Transverse colon (tissue), 4 donors: Measurements from ENCODE around the gene NABP1. TPM values are rescaled to one million over a fixed set of nuclear protein-coding genes. Genes with fewer than 3 reads are reported as not detected.

Source experiments
- DNase-seq: peaks from one replicate; pipeline ENCODE4 v3.0.0-alpha.2; 2019
- H3K27ac ChIP-seq, 4 donors: fragments of 200-600 bp; sonication (generic); 2 replicates each; pipeline ENCODE4 v1.5.1; 2016 to 2018; ENCODE audit warnings: inconsistent platforms in 4 of 4
- H3K27me3 ChIP-seq: fragments of 200-600 bp; sonication (generic); 2 replicates; pipeline ENCODE4 v1.5.1; 2017; ENCODE audit warnings: inconsistent platforms
- H3K36me3 ChIP-seq, 4 donors: fragments of 200-600 bp; sonication (generic); 2 replicates each; pipeline ENCODE4 v1.5.1; 2017 to 2019; ENCODE audit warnings: inconsistent platforms in 4 of 4
- H3K4me1 ChIP-seq, 4 donors: fragments of 200-600 bp; sonication (generic); 2 replicates each; pipeline ENCODE4 v1.5.1; 2017 to 2020; ENCODE audit warnings: inconsistent platforms in 4 of 4
- H3K4me3 ChIP-seq, 4 donors: fragments of 200-600 bp; sonication (generic); 1 replicate in 1 of 4; 2 replicates in 3 of 4; pipeline versions ENCODE4 v1.5.1 to v1.6.1; 2017 to 2019; ENCODE audit warnings: inconsistent platforms in 4 of 4
- H3K9me3 ChIP-seq, 2 donors: fragments of 200-600 bp; sonication (generic); 2 replicates each; pipeline ENCODE4 v1.5.1; 2017 to 2019; ENCODE audit warnings: inconsistent platforms in 2 of 2
- EP300 ChIP-seq: sonication (generic); formaldehyde crosslinking; IDR thresholded peaks from one replicate; pipeline ENCODE4 v1.6.1; 2017; ENCODE audit warnings: antibody characterized with exemption, low read depth
- POLR2A ChIP-seq: fragments of 450-650 bp; IDR thresholded peaks from one replicate; pipeline ENCODE4 v1.6.1; 2016; ENCODE audit warnings: antibody characterized with exemption, mild to moderate bottlenecking, moderate library complexity
- POLR2AphosphoS5 ChIP-seq, 3 donors: sonication (generic); formaldehyde crosslinking; IDR thresholded peaks; one replicate each; pipeline ENCODE4 v1.6.1; 2016; ENCODE audit warnings: antibody characterized with exemption in 3 of 3
- WGBS, 2 donors: methylation state at CpG; one replicate each; pipeline ENCODE4 v1.1.5; 2018; ENCODE audit warnings: low coverage in 1 of 2; 5-methylcytosine and 5-hydroxymethylcytosine counted together
- in situ Hi-C, 4 donors: fragments of 200-750 bp; cut with MboI; loops; one replicate each; pipeline versions ENCODE4 v1.15.0 to v1.15.1; 2017; ENCODE audit warnings: low sequenced_read_pairs in 3 of 4, low pct_ligation_motif_present in 1 of 4, low pct_unique_long_range_greater_than_20kb in 1 of 4
- intact Hi-C: fragments of 100-400 bp; cut with DNase I; formaldehyde crosslinking; loops from one replicate; pipeline ENCODE4 v1.15.1; 2023; ENCODE audit warnings: low total_unique reads
- total RNA-seq, 4 donors: library from RNA; depleted of rRNA; stranded (reverse); fragments of >200 nt; gene quantifications; one replicate each; pipeline ENCODE4 v1.1.0, GENCODE V29; 2016
- TF ChIP-seq, protein P1 (sequence below), 5 experiments: fragments of 200-600 bp in 3 of 5; fragments of 450-650 bp in 2 of 5; sonication (generic) in 3 of 5; IDR thresholded peaks; 1 replicate in 2 of 5; 2 replicates in 3 of 5; pipeline ENCODE4 v1.5.1; 2016 to 2017; ENCODE audit warnings: antibody characterized with exemption in 5 of 5, inconsistent platforms in 3 of 5, mild to moderate bottlenecking in 2 of 5, moderate library complexity in 1 of 5

Gene NABP1
- total RNA-seq, 4 donors from 2014 or later = 1.00 to 55.6 (median 33.0) TPM

- in situ Hi-C loops = loop anchor here in 3 of 4 donors (10.0 to 25.0 kb wide), 3 partner anchors 121 to 671 kb away; partner anchors contain the start of genes STAT1 (in 1 of the 3) and STAT4 (in 1 of the 3)
- Histone ChIP-seq H3K4me1 (peaks cover 0 to 31% (median 16%) of the 10 kb centered on the region in 4 donors), H3K36me3 (peaks cover 0 to 34% (median 6%) of the 10 kb centered on the region in 4 donors), H3K27me3 (no peaks in the 10 kb centered on the region), H3K4me3 (no peak overlapping the region), H3K9me3 (no peaks in the 10 kb centered on the region), H3K27ac (no peak overlapping the region)
- 79 to 88% methylated on average over 2 of the region's 2 CpGs for WGBS, 2 donors
- DNase-seq = no peak
- intact Hi-C loops = loop anchor here (5.0 kb wide), 1 partner anchor 129 kb away; no protein-coding TSS in a partner anchor
- TF ChIP-seq EP300 (no peak), POLR2AphosphoS5 (IDR thresholded peaks at IDR 0.05) (no peak), POLR2A (no peak)
- TF ChIP-seq, protein P1, sequence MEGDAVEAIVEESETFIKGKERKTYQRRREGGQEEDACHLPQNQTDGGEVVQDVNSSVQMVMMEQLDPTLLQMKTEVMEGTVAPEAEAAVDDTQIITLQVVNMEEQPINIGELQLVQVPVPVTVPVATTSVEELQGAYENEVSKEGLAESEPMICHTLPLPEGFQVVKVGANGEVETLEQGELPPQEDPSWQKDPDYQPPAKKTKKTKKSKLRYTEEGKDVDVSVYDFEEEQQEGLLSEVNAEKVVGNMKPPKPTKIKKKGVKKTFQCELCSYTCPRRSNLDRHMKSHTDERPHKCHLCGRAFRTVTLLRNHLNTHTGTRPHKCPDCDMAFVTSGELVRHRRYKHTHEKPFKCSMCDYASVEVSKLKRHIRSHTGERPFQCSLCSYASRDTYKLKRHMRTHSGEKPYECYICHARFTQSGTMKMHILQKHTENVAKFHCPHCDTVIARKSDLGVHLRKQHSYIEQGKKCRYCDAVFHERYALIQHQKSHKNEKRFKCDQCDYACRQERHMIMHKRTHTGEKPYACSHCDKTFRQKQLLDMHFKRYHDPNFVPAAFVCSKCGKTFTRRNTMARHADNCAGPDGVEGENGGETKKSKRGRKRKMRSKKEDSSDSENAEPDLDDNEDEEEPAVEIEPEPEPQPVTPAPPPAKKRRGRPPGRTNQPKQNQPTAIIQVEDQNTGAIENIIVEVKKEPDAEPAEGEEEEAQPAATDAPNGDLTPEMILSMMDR (IDR thresholded peaks at IDR 0.05) = no peak
These were observed 8.1 kb downstream of the NABP1 start for GRCh38 chr2:191686066-191686465.

DNA sequence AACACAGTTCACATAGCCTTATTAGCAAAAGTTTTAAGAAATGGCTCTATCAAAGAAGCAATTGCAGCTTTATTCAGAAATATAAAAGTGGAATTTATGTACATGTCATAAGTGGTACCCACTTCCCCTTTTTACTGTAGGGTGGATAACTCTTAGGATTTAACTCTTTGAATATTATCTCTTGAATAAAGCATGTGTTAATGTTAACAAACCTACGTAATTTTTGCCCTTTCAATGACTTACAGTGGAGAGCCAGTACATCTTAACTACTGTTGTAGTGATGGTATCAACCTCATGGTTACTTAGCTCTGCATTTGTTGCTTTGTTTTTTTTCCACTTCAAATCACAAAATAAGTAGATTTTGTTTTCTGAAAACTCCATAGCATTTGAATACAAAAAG lies 8.8 kb downstream of the NABP1 start:
- H3K27ac ChIP-seq = no peak overlapping the region
- no peak overlapping the region for H3K4me3 ChIP-seq
- H3K9me3 ChIP-seq = no peaks in the 10 kb centered on the region
- peaks cover under 1% of the 10 kb centered on the region for H3K27me3 ChIP-seq
- intact Hi-C loops (loop anchor here (5.0 kb wide), 1 partner anchor 129 kb away; no protein-coding TSS in a partner anchor), in situ Hi-C loops (loop anchor here in 3 of 4 donors (10.0 to 25.0 kb wide), 3 partner anchors 122 to 672 kb away; partner anchors contain the start of genes STAT1 (in 1 of the 3) and STAT4 (in 1 of the 3))
- H3K36me3 ChIP-seq = peaks cover 0 to 34% (median 6%) of the 10 kb centered on the region in 4 donors
- H3K4me1 ChIP-seq = peaks cover 0 to 24% (median 16%) of the 10 kb centered on the region in 4 donors
- no peak for DNase-seq
- TF ChIP-seq POLR2A (no peak), POLR2AphosphoS5 (IDR thresholded peaks at IDR 0.05) (no peak), EP300 (no peak)
- TF ChIP-seq, protein P1 (IDR thresholded peaks at IDR 0.05) = no peak
- 78 to 83% methylated on average over 1 of the region's 1 CpG for WGBS, 2 donors

DNA sequence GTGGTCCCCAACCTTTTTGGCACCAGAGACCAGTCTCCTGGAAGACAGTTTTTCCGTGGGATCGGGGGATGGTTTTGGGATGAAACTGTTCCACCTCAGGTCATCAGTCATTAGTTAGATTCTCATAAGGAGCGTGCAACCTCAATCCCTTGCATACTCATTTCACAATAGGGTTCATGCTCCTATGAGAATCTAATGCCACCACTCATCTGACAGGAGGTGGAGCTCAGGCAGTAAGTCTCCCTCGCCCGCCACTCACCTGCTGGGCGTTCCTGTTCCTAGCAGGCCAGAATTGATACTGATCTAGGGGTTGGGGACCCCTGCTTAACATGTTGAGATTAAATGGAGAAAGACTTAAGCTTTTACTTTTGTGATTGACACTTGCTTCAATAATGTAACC lies 9.9 kb downstream of the NABP1 start:
- H3K36me3 ChIP-seq = peaks cover 0 to 24% (median 6%) of the 10 kb centered on the region in 4 donors
- in situ Hi-C loops (loop anchor here in 3 of 4 donors (10.0 to 25.0 kb wide), 3 partner anchors 123 to 673 kb away; partner anchors contain the start of genes STAT1 (in 1 of the 3) and STAT4 (in 1 of the 3)), intact Hi-C loops (loop anchor here (5.0 kb wide), 1 partner anchor 131 kb away; no protein-coding TSS in a partner anchor)
- no peaks in the 10 kb centered on the region for H3K9me3 ChIP-seq
- no peak overlapping the region for H3K4me3 ChIP-seq
- peaks cover 5% of the 10 kb centered on the region for H3K27me3 ChIP-seq
- H3K4me1 ChIP-seq = peaks cover 0 to 23% (median 15%) of the 10 kb centered on the region in 4 donors
- 93 to 94% methylated on average over 3 to 6 of the region's 6 CpGs for WGBS, 2 donors
- no peak for TF ChIP-seq EP300
- TF ChIP-seq, protein P1 (IDR thresholded peaks at IDR 0.05) = no peak
- TF ChIP-seq POLR2AphosphoS5 (IDR thresholded peaks at IDR 0.05) = no peak
- no peak for TF ChIP-seq POLR2A
- no peak for DNase-seq
- no peak overlapping the region for H3K27ac ChIP-seq

DNA sequence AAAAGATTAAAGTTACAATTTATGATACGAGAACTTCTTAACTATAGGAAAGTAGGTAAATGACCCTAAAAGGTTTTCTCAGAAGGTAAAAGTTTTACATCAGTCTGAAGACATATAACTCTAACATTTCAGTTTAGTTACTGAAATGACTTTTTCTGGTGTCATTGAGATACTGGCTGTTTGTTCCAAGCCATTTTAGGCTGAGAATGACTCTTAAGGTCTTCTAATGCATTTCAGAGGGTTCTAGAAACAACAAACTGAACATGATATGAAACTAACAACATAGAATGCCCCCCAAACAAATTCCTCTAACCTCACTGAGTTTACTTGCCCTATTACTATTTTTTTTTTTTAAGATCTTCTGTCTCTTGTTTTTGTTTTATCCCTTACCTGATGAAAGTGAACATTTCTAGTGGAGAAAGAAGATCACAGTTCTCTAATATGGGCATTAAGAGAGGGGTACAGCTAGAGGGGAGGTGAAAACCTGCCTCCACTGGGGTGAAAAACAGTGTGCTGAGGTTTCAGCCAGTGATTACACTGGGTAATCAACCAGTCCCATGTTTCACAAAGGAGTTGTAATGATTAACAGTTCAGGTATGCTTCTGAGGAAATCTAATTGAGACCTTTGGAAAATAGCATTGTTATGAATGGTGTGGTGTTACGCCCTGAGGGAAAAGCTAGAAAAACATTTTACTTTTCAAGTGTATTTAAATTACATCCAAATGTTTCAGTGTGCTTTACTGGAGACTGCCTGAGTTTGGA lies 11.2 kb downstream of the NABP1 start:
- intact Hi-C loops (loop anchor here (5.0 kb wide), 1 partner anchor 132 kb away; no protein-coding TSS in a partner anchor), in situ Hi-C loops (loop anchor here in 3 of 4 donors (10.0 to 25.0 kb wide), 3 partner anchors 124 to 674 kb away; partner anchors contain the start of genes STAT1 (in 1 of the 3) and STAT4 (in 1 of the 3))
- no peak overlapping the region for H3K4me3 ChIP-seq
- H3K36me3 ChIP-seq = peaks cover 0 to 23% (median 5%) of the 10 kb centered on the region in 4 donors
- peaks cover 0 to 23% (median 15%) of the 10 kb centered on the region in 4 donors for H3K4me1 ChIP-seq
- TF ChIP-seq POLR2AphosphoS5 (IDR thresholded peaks at IDR 0.05) (peak in 1 of 3 donors; percentile 25), POLR2A (no peak)
- H3K27ac ChIP-seq = peak overlapping the region; percentile 17 to 61 (median 32)
- 43 to 61% methylated on average over 2 of the region's 2 CpGs for WGBS, 2 donors
- H3K27me3 ChIP-seq = peaks cover 5% of the 10 kb centered on the region
- no peak for DNase-seq
- H3K9me3 ChIP-seq = no peaks in the 10 kb centered on the region
